Measurements from ENCODE around the gene RAB8B.

- TF ChIP-seq, protein P1, sequence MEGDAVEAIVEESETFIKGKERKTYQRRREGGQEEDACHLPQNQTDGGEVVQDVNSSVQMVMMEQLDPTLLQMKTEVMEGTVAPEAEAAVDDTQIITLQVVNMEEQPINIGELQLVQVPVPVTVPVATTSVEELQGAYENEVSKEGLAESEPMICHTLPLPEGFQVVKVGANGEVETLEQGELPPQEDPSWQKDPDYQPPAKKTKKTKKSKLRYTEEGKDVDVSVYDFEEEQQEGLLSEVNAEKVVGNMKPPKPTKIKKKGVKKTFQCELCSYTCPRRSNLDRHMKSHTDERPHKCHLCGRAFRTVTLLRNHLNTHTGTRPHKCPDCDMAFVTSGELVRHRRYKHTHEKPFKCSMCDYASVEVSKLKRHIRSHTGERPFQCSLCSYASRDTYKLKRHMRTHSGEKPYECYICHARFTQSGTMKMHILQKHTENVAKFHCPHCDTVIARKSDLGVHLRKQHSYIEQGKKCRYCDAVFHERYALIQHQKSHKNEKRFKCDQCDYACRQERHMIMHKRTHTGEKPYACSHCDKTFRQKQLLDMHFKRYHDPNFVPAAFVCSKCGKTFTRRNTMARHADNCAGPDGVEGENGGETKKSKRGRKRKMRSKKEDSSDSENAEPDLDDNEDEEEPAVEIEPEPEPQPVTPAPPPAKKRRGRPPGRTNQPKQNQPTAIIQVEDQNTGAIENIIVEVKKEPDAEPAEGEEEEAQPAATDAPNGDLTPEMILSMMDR (IDR thresholded peaks at IDR 0.05), result no peak
- TF ChIP-seq POLR2AphosphoS5 (IDR thresholded peaks at IDR 0.05; ENCODE audit: low read depth, low read length), result no peak
- no peak for TF ChIP-seq SIN3A (IDR thresholded peaks at IDR 0.05; ENCODE audit: borderline replicate concordance, insufficient read depth, low read depth, low read length)
Measured at GRCh38 chr15:63260791-63261190, 71.4 kb downstream of the RAB8B start.
